ENCODE data around the gene ARHGAP11B.
"Not testable (repeated sequence)": the region's sequence is repeated elsewhere in the genome, so short reads cannot be mapped to it uniquely, and the experiment has no call there.

GRCh38 chr15:30669621-30670020 is 43.7 kb downstream of the ARHGAP11B start:
- TF ChIP-seq EZH2 (IDR thresholded peaks at IDR 0.05); POLR2AphosphoS5 (IDR thresholded peaks at IDR 0.05; ENCODE audit: borderline replicate concordance, low read depth, low read length): not testable (repeated sequence)
